Osteoblast (primary cell): ENCODE results near the gene EIF2S1. TPM values are rescaled to one million over a fixed set of nuclear protein-coding genes. Genes with fewer than 3 reads are reported as not detected.

Experiments
- DNase-seq: peaks from one replicate; pipeline ENCODE4 v3.0.0; 2011; ENCODE audit warnings: low spot score, mixed read lengths; ENCODE audit not compliant: insufficient read length; ENCODE audit errors: missing footprints
- H2AFZ ChIP-seq: 2 replicates; pipeline ENCODE4 v1.6.0; 2011; ENCODE audit warnings: mild to moderate bottlenecking, low read length
- H3K27ac ChIP-seq: 2 replicates; pipeline ENCODE4 v1.5.1; 2011; ENCODE audit warnings: mild to moderate bottlenecking, low read depth, low read length, moderate library complexity
- H3K27me3 ChIP-seq: 2 replicates; pipeline ENCODE4 v1.6.0; 2012; ENCODE audit warnings: mild to moderate bottlenecking, control low read depth, inconsistent platforms, low read length, moderate library complexity; ENCODE audit not compliant: insufficient read depth
- H3K36me3 ChIP-seq: 2 replicates; pipeline ENCODE4 v1.5.1; 2011; ENCODE audit warnings: mild to moderate bottlenecking, low read length, control low read depth, moderate library complexity; ENCODE audit not compliant: insufficient read depth
- H3K4me1 ChIP-seq: 2 replicates; pipeline ENCODE4 v1.5.1; 2011; ENCODE audit warnings: mild to moderate bottlenecking, low read length, control low read depth, moderate library complexity; ENCODE audit not compliant: insufficient read depth
- H3K4me2 ChIP-seq: 2 replicates; pipeline ENCODE4 v1.6.0; 2011; ENCODE audit warnings: mild to moderate bottlenecking, low read length; ENCODE audit not compliant: insufficient read depth
- H3K4me3 ChIP-seq: fragments of 200-600 bp; sonication (generic); 3 replicates; pipeline ENCODE4 v1.5.1; 2012; ENCODE audit warnings: mild to moderate bottlenecking, low read length, inconsistent platforms; ENCODE audit not compliant: insufficient read depth
- H3K79me2 ChIP-seq: 2 replicates; pipeline ENCODE4 v1.6.0; 2012; ENCODE audit warnings: mild to moderate bottlenecking, low read length, control low read depth, inconsistent platforms; ENCODE audit not compliant: insufficient read depth
- H3K9me3 ChIP-seq: 2 replicates; pipeline ENCODE4 v1.5.1; 2011; ENCODE audit warnings: low read depth, low read length, control low read depth
- H4K20me1 ChIP-seq: 2 replicates; pipeline ENCODE4 v1.6.0; 2012; ENCODE audit warnings: mild to moderate bottlenecking, low read length, control low read depth; ENCODE audit not compliant: insufficient read depth
- total RNA-seq: library from RNA; depleted of rRNA; stranded (reverse); fragments of >200 nt; gene quantifications from 2 replicates; pipeline ENCODE4 v1.2.3, GENCODE V29; 2012
- TF ChIP-seq, protein P1 (sequence below): IDR thresholded peaks from 2 replicates; pipeline ENCODE4 v1.5.1; 2011; ENCODE audit warnings: mild to moderate bottlenecking, low read depth, low read length, moderate library complexity; ENCODE audit errors: extremely low read depth

Gene EIF2S1
- total RNA-seq, 1 donor = 152 TPM

DNA sequence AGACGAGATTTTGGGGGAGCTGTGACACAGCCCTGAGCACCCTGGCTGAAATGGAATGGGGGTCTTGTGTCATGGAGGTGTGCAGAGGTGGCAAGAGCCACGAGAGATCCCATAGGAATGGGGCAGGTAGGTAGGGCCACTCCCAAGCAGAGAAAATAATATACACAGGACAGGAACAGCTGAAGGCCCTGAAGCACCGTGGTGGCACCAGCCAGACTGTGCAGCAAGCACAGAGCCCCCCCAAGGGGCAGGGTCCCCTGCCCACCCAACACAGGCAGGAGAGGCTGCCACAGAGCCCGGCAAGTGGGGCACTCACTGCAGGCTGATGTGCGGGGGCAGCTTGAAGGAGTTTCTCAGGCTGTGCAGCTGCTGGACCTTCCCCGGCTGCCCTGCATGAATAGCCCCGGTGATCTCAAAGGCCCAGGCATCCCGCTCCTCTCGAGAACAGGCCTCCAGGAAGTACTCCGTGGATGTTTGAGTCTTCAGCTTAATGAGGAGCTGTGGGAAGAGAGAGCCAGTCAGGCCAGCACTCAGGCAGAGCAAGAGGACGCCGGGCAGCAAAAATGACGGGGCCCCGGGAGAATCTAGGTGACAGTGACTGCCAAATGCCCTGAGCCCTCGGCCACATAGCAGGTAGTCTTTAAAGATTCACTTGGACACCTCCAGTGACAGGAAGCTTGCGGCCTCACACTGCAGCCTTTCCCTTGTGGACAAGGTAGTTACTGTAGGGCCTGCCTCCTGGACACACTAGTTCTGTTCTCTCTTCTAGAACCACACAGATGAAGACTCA is 35.2 kb downstream of the EIF2S1 start:
- Histone ChIP-seq H3K9me3 (no peaks in the 10 kb centered on the region), H3K36me3 (no peaks in the 10 kb centered on the region), H3K4me3 (no peak overlapping the region), H3K27me3 (no peaks in the 10 kb centered on the region), H3K4me2 (no peak overlapping the region), H3K4me1 (no peaks in the 10 kb centered on the region), H3K27ac (no peak overlapping the region), H3K79me2 (no peaks in the 10 kb centered on the region), H2AFZ (no peak overlapping the region), H4K20me1 (no peaks in the 10 kb centered on the region)
- TF ChIP-seq, protein P1, sequence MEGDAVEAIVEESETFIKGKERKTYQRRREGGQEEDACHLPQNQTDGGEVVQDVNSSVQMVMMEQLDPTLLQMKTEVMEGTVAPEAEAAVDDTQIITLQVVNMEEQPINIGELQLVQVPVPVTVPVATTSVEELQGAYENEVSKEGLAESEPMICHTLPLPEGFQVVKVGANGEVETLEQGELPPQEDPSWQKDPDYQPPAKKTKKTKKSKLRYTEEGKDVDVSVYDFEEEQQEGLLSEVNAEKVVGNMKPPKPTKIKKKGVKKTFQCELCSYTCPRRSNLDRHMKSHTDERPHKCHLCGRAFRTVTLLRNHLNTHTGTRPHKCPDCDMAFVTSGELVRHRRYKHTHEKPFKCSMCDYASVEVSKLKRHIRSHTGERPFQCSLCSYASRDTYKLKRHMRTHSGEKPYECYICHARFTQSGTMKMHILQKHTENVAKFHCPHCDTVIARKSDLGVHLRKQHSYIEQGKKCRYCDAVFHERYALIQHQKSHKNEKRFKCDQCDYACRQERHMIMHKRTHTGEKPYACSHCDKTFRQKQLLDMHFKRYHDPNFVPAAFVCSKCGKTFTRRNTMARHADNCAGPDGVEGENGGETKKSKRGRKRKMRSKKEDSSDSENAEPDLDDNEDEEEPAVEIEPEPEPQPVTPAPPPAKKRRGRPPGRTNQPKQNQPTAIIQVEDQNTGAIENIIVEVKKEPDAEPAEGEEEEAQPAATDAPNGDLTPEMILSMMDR = no peak
- DNase-seq = no peak

DNA sequence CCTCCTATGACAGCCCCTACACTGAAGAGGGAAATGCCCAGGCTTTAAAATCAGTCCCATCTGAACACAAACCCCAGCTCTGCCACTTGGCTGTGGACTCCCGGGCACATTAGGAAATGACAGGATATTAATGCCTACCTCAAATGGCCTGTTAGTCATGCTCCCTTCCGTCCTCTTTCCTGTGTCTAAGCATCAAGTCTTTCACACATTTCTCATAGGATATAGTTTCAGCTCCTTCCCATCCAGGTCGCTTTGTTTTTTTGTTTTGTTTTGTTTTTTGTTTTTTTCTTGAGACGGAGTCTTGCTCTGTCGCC is 35.7 kb downstream of the EIF2S1 start:
- H3K4me3 ChIP-seq = no peak overlapping the region
- H3K27ac ChIP-seq = no peak overlapping the region
- H3K36me3 ChIP-seq = no peaks in the 10 kb centered on the region
- no peaks in the 10 kb centered on the region for H3K4me1 ChIP-seq
- no peaks in the 10 kb centered on the region for H4K20me1 ChIP-seq
- TF ChIP-seq, protein P1 = no peak
- H3K79me2 ChIP-seq = no peaks in the 10 kb centered on the region
- no peaks in the 10 kb centered on the region for H3K27me3 ChIP-seq
- peak; percentile 81 for DNase-seq
- H2AFZ ChIP-seq = no peak overlapping the region
- no peak overlapping the region for H3K4me2 ChIP-seq
- no peaks in the 10 kb centered on the region for H3K9me3 ChIP-seq

DNA sequence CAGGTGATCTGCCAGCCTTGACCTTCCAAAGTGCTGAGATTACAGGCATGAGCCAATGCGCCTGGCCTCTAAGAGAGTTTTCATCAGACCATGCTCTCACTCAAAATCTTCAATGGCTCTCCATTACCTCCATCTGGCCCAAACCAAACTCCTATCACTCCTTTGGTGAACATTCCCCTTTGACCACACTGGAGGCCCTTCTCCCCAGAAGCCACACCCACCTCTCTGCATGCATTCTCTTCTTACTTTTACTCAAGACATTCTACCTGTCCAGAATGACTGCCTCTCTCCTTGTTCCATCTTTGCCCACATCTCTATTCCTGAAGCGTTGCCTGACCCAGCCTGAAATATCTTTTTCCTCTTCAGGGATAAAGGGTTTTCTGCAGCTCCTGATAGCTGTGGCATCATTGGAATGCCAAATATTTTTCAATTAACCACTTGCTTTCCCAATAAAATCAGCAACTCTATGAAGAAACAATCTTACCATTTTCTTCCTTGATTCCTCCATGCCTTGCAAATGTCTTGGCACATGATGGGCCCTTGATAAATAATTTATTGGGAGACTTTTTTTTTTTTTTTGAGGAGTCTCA is 36.3 kb downstream of the EIF2S1 start:
- Histone ChIP-seq H3K4me1 (no peaks in the 10 kb centered on the region), H3K9me3 (no peaks in the 10 kb centered on the region), H3K27ac (no peak overlapping the region), H3K4me3 (no peak overlapping the region), H2AFZ (no peak overlapping the region), H3K79me2 (no peaks in the 10 kb centered on the region), H4K20me1 (no peaks in the 10 kb centered on the region), H3K27me3 (no peaks in the 10 kb centered on the region), H3K4me2 (no peak overlapping the region), H3K36me3 (no peaks in the 10 kb centered on the region)
- DNase-seq = no peak
- TF ChIP-seq, protein P1 = no peak

DNA sequence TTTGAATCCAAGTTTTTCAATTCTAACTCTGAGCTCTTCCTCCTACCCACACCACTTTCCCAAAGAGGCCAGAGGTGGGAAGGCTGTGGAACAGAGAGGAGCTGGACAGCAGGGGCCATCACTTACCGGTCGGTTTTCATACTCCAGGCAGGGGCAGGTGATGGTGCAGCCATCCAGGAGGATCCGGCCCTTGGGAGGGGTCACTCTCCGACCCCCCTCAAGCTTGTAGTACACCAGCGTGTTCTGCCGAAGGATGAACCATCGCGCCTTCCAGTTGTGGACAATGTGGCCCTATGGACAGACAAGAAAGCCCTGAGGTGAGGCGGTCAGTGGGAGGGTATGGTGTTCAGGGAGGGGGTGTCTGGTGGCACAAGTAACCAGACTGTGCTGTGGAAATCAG is 37.4 kb downstream of the EIF2S1 start:
- no peak overlapping the region for H2AFZ ChIP-seq
- H3K27ac ChIP-seq = no peak overlapping the region
- no peak overlapping the region for H3K4me3 ChIP-seq
- H3K27me3 ChIP-seq = no peaks in the 10 kb centered on the region
- DNase-seq = no peak
- TF ChIP-seq, protein P1 = no peak
- H3K79me2 ChIP-seq = no peaks in the 10 kb centered on the region
- H3K4me2 ChIP-seq = no peak overlapping the region
- H3K4me1 ChIP-seq = no peaks in the 10 kb centered on the region
- H4K20me1 ChIP-seq = no peaks in the 10 kb centered on the region
- H3K36me3 ChIP-seq = no peaks in the 10 kb centered on the region
- no peaks in the 10 kb centered on the region for H3K9me3 ChIP-seq
